Lower leg skin (tissue), 3 donors: ENCODE measurements around the gene MLH1.

ENCODE experiments used
- CTCF ChIP-seq, 3 donors: fragments of 450-650 bp; IDR thresholded peaks; one replicate each; pipeline ENCODE4 v1.5.1; 2016; ENCODE audit warnings: antibody characterized with exemption in 3 of 3, mild to moderate bottlenecking in 3 of 3, moderate library complexity in 2 of 3
- POLR2A ChIP-seq, 2 donors: fragments of 450-650 bp; IDR thresholded peaks; one replicate each; pipeline ENCODE4 v1.6.1; 2016 to 2017; ENCODE audit warnings: antibody characterized with exemption in 2 of 2, mild to moderate bottlenecking in 1 of 2, moderate library complexity in 1 of 2

GRCh38 chr3:37054370-37054769 is 61.1 kb downstream of the MLH1 start:
- TF ChIP-seq CTCF (IDR thresholded peaks at IDR 0.05) (no peak), POLR2A (IDR thresholded peaks at IDR 0.05) (no peak)
